C4-2B (cell line): ENCODE data around the gene ZNF592.

Experiments used
- ZFX ChIP-seq: fragments of 450-650 bp; IDR thresholded peaks from 2 replicates; pipeline ENCODE4 v1.6.1; 2017
- TF ChIP-seq, protein P1 (sequence below): fragments of 450-650 bp; conservative IDR thresholded peaks from 2 replicates; pipeline ENCODE4 v1.5.1; 2017; ENCODE audit warnings: mild to moderate bottlenecking

DNA sequence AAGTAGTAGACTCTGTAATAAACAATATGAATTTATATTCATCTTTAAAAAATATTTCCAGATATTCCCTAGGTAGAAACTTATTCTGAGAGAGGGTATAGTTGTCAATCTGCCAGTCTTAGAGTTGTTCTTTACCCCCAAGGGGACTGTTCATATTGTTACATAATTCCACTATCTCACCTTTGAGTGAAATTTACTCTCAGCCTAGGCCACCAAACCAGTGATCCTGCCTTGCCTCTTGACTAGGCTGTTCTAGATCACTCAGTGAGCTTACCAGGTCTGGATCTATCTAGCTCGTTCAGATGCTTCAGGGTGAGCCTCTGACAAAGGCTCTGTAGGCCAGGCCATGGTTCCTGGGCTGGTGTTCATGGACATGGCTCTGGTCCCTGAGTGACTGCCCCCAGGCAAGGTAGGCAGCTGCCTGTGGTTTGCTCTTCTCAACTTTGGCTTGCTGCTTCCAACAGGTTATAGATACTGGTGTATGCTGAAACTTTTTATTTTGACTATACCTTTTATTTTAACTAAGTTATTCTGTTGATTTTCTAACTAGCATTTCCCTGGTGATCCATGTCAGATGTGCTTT is 27.6 kb downstream of the ZNF592 start:
- TF ChIP-seq, protein P1, sequence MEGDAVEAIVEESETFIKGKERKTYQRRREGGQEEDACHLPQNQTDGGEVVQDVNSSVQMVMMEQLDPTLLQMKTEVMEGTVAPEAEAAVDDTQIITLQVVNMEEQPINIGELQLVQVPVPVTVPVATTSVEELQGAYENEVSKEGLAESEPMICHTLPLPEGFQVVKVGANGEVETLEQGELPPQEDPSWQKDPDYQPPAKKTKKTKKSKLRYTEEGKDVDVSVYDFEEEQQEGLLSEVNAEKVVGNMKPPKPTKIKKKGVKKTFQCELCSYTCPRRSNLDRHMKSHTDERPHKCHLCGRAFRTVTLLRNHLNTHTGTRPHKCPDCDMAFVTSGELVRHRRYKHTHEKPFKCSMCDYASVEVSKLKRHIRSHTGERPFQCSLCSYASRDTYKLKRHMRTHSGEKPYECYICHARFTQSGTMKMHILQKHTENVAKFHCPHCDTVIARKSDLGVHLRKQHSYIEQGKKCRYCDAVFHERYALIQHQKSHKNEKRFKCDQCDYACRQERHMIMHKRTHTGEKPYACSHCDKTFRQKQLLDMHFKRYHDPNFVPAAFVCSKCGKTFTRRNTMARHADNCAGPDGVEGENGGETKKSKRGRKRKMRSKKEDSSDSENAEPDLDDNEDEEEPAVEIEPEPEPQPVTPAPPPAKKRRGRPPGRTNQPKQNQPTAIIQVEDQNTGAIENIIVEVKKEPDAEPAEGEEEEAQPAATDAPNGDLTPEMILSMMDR: no peak
- no peak for TF ChIP-seq ZFX
